Keratinocyte (primary cell): ENCODE results near the gene MAD2L1.

Source experiments
- EZH2 ChIP-seq: IDR thresholded peaks from one replicate; pipeline ENCODE4 v1.6.1; 2012; ENCODE audit warnings: inconsistent platforms, mild to moderate bottlenecking, low read length, moderate library complexity
- TF ChIP-seq, protein P1 (sequence below), 3 experiments: IDR thresholded peaks in 1 of 3; conservative IDR thresholded peaks in 1 of 3; optimal IDR thresholded peaks in 1 of 3; 2 replicates in 2 of 3; 3 replicates in 1 of 3; pipeline versions ENCODE3 to v1.5.1; 2011; ENCODE audit warnings: low read length in 3 of 3, mild to moderate bottlenecking in 3 of 3, moderate library complexity in 2 of 3, control low read depth in 1 of 3, inconsistent platforms in 1 of 3; ENCODE audit not compliant: insufficient read depth in 2 of 3; ENCODE audit errors: extremely low read depth in 1 of 3

DNA sequence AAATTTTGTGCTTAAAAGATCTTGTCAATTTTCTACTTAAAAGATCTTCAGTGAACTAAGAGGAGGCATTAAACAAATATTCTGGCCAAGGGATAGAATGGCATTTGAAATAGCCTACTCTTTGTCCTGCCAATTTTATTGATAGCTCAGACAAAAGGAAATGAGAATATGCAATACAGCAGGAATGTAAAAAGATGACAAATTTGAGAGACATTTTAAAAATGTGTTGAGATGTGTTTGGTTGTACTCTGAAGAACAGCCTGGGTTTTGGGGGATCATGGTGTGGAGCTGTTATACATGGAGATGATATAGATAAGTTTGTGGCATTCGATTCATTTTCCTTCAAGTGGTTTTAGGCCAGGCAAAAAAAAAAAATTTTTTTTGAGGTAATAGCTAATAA lies 11.6 kb upstream of the MAD2L1 start:
- TF ChIP-seq, protein P1, sequence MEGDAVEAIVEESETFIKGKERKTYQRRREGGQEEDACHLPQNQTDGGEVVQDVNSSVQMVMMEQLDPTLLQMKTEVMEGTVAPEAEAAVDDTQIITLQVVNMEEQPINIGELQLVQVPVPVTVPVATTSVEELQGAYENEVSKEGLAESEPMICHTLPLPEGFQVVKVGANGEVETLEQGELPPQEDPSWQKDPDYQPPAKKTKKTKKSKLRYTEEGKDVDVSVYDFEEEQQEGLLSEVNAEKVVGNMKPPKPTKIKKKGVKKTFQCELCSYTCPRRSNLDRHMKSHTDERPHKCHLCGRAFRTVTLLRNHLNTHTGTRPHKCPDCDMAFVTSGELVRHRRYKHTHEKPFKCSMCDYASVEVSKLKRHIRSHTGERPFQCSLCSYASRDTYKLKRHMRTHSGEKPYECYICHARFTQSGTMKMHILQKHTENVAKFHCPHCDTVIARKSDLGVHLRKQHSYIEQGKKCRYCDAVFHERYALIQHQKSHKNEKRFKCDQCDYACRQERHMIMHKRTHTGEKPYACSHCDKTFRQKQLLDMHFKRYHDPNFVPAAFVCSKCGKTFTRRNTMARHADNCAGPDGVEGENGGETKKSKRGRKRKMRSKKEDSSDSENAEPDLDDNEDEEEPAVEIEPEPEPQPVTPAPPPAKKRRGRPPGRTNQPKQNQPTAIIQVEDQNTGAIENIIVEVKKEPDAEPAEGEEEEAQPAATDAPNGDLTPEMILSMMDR (optimal IDR thresholded peaks at IDR 0.05 in 1 of 3, IDR thresholded peaks at IDR 0.05 in 1 of 3, conservative IDR thresholded peaks at IDR 0.05 in 1 of 3; ENCODE audit: extremely low read depth in 1 of 3, insufficient read depth in 2 of 3, low read length in 3 of 3), result no peak
- no peak for TF ChIP-seq EZH2
